Suprapubic skin (tissue), 4 donors: ENCODE data around the gene STK24. TPM values are rescaled to one million over a fixed set of nuclear protein-coding genes. Genes with fewer than 3 reads are reported as not detected.

ENCODE experiments used
- DNase-seq, 2 donors: peaks; one replicate each; pipeline ENCODE4 v3.0.0-alpha.2; 2019; ENCODE audit warnings: low spot score in 2 of 2
- H3K27ac ChIP-seq: fragments of 200-600 bp; sonication (generic); one replicate; pipeline ENCODE4 v1.5.1; 2019
- H3K27me3 ChIP-seq: fragments of 200-600 bp; sonication (generic); one replicate; pipeline ENCODE4 v1.5.1; 2019
- H3K36me3 ChIP-seq: fragments of 200-600 bp; sonication (generic); one replicate; pipeline ENCODE4 v1.5.1; 2019
- H3K4me1 ChIP-seq: fragments of 200-600 bp; sonication (generic); one replicate; pipeline ENCODE4 v1.5.1; 2019
- H3K4me3 ChIP-seq: fragments of 200-600 bp; sonication (generic); one replicate; pipeline ENCODE4 v1.5.1; 2019; ENCODE audit warnings: mild to moderate bottlenecking
- H3K9me3 ChIP-seq: fragments of 200-600 bp; sonication (generic); one replicate; pipeline ENCODE4 v1.5.1; 2019
- CTCF ChIP-seq, 2 donors: fragments of 200-600 bp in 1 of 2; fragments of 450-650 bp in 1 of 2; sonication (generic) in 1 of 2; IDR thresholded peaks; one replicate each; pipeline ENCODE4 v1.5.1; 2016 to 2019; ENCODE audit warnings: antibody characterized with exemption in 2 of 2, mild to moderate bottlenecking in 1 of 2, moderate library complexity in 1 of 2
- EP300 ChIP-seq: sonication (generic); formaldehyde crosslinking; IDR thresholded peaks from one replicate; pipeline ENCODE4 v1.6.1; 2017; ENCODE audit warnings: antibody characterized with exemption
- POLR2A ChIP-seq, 2 donors: fragments of 450-650 bp; IDR thresholded peaks; one replicate each; pipeline ENCODE4 v1.6.1; 2017; ENCODE audit warnings: antibody characterized with exemption in 2 of 2, mild to moderate bottlenecking in 2 of 2, moderate library complexity in 2 of 2
- POLR2AphosphoS5 ChIP-seq, 3 donors: sonication (generic); formaldehyde crosslinking; IDR thresholded peaks; one replicate each; pipeline ENCODE4 v1.6.1; 2017; ENCODE audit warnings: antibody characterized with exemption in 3 of 3
- WGBS: methylation state at CpG from one replicate; pipeline ENCODE4 v1.1.5; 2018; 5-methylcytosine and 5-hydroxymethylcytosine counted together
- total RNA-seq, 4 donors: library from RNA; depleted of rRNA; stranded (reverse); fragments of >200 nt; gene quantifications; one replicate each; pipeline ENCODE4 v1.1.0, GENCODE V29; 2016

Gene STK24
- total RNA-seq, 4 donors from 2014 or later = 132 to 200 (median 176) TPM

DNA sequence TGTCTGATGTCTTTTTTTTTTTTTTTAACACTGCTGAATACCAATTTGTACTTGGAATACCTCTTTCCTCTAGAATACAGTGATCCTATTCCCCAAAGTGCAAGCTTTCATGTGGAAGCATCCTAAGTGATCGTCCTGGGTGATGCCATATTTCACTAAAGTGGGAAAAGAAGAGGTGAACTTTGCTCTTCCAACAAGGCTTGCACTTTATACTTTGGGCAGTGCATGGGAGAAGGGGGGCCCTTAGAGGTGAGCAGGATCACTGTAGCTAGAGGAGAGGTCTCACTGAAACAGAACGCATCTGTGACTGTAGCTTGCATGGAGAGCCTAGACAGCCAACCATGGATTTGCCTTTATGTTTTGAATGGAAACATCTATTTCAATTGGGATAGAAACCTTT is 173.8 kb downstream of the STK24 start:
- TF ChIP-seq CTCF (IDR thresholded peaks at IDR 0.05) = no peak
- TF ChIP-seq EP300 = no peak
- TF ChIP-seq POLR2A (IDR thresholded peaks at IDR 0.05) = no peak
- TF ChIP-seq POLR2AphosphoS5 (IDR thresholded peaks at IDR 0.05) = no peak
- Histone ChIP-seq H3K4me1 (peaks cover 13% of the 10 kb centered on the region), H3K27ac (no peak overlapping the region), H3K27me3 (no peaks in the 10 kb centered on the region), H3K36me3 (no peaks in the 10 kb centered on the region), H3K4me3 (no peak overlapping the region), H3K9me3 (no peaks in the 10 kb centered on the region)
- DNase-seq = no peak
- 90% methylated on average over 2 of the region's 2 CpGs for WGBS

- Histone ChIP-seq H3K9me3 (no peaks in the 10 kb centered on the region), H3K27me3 (no peaks in the 10 kb centered on the region), H3K27ac (no peak overlapping the region), H3K4me3 (no peak overlapping the region), H3K4me1 (peaks cover 13% of the 10 kb centered on the region), H3K36me3 (no peaks in the 10 kb centered on the region)
- no peak for DNase-seq
- TF ChIP-seq EP300 (no peak), POLR2AphosphoS5 (IDR thresholded peaks at IDR 0.05) (no peak), CTCF (IDR thresholded peaks at IDR 0.05) (no peak), POLR2A (IDR thresholded peaks at IDR 0.05) (no peak)
- 94% methylated on average over 13 of the region's 13 CpGs for WGBS
Measured at GRCh38 chr13:98401934-98402333, 175.0 kb downstream of the STK24 start.

DNA sequence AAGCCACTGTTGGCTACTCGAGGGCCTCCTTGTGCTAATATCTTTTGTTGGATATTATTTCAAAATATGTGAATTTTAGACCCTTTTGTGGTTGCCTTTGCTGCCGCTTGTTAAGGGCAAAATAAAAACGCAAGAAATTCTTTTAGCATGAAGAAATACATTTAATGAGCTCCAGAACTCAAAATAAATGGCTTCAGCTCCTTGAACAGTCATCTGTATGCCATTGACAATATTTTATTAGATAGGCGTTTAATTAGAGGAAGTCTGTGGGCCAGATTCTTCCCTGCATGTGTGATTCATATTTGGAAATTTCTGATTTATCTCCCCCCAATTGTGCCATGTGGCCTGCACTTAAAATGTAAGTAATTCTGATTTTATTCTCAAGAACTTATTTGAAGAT is 177.2 kb downstream of the STK24 start:
- H3K36me3 ChIP-seq = peaks cover 13% of the 10 kb centered on the region
- H3K27me3 ChIP-seq = no peaks in the 10 kb centered on the region
- no peak overlapping the region for H3K4me3 ChIP-seq
- no peak for DNase-seq
- 75% methylated on average over 4 of the region's 4 CpGs for WGBS
- peak overlapping the region; percentile 23 for H3K27ac ChIP-seq
- H3K4me1 ChIP-seq = peaks cover 15% of the 10 kb centered on the region
- TF ChIP-seq EP300 (no peak), POLR2A (IDR thresholded peaks at IDR 0.05) (no peak), CTCF (IDR thresholded peaks at IDR 0.05) (no peak), POLR2AphosphoS5 (IDR thresholded peaks at IDR 0.05) (no peak)
- no peaks in the 10 kb centered on the region for H3K9me3 ChIP-seq

GRCh38 chr13:98398581-98398980 is 178.3 kb downstream of the STK24 start:
- peaks cover 17% of the 10 kb centered on the region for H3K4me1 ChIP-seq
- DNase-seq = no peak

GRCh38 chr13:98397861-98398260 is 179.0 kb downstream of the STK24 start:
- no peak overlapping the region for H3K27ac ChIP-seq
- no peak overlapping the region for H3K4me3 ChIP-seq
- no peaks in the 10 kb centered on the region for H3K9me3 ChIP-seq
- 76% methylated on average over 7 of the region's 7 CpGs for WGBS
- no peak for DNase-seq
- H3K4me1 ChIP-seq = peaks cover 17% of the 10 kb centered on the region
- TF ChIP-seq POLR2A (IDR thresholded peaks at IDR 0.05) (no peak), EP300 (no peak), POLR2AphosphoS5 (IDR thresholded peaks at IDR 0.05) (no peak), CTCF (IDR thresholded peaks at IDR 0.05) (no peak)
- peaks cover 13% of the 10 kb centered on the region for H3K36me3 ChIP-seq
- no peaks in the 10 kb centered on the region for H3K27me3 ChIP-seq

More at GRCh38 chr13:98398581-98398980, 178.3 kb downstream of the STK24 start:
- Histone ChIP-seq H3K27me3 (no peaks in the 10 kb centered on the region), H3K4me3 (no peak overlapping the region), H3K27ac (no peak overlapping the region), H3K36me3 (peaks cover 13% of the 10 kb centered on the region), H3K9me3 (no peaks in the 10 kb centered on the region)
- WGBS = 87% methylated on average over 5 of the region's 5 CpGs
- TF ChIP-seq POLR2AphosphoS5 (IDR thresholded peaks at IDR 0.05) = no peak
- no peak for TF ChIP-seq EP300
- no peak for TF ChIP-seq CTCF (IDR thresholded peaks at IDR 0.05)
- TF ChIP-seq POLR2A (IDR thresholded peaks at IDR 0.05) = no peak
